SW 1271 (cell line): ENCODE data around the gene SIAH3.

Source experiments
- DNase-seq, 2 experiments: peaks; one replicate each; lab custom pipeline; 2025; lab: John Stamatoyannopoulos, UW

The SIAH3 gene

DNA sequence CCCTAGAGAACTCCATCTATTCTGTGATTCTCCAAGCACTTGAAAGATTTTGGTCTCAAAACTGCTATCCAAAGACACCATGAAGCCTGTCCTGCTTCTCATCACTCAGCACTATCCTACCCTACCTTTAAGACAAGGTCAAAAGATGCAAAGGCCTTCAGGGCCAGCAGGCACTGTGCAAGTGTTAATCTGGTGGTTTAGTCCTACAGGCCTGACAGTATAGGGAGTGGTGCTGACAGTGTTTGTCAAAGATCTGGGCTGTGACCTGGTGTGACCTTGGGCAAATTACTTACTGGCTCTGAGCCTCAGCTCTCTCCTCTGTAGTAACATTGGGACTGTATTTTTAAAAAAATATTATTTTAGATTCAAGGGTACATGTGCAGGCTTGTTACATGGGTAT, 28.0 kb downstream of the SIAH3 start:
- no peak for DNase-seq

DNA sequence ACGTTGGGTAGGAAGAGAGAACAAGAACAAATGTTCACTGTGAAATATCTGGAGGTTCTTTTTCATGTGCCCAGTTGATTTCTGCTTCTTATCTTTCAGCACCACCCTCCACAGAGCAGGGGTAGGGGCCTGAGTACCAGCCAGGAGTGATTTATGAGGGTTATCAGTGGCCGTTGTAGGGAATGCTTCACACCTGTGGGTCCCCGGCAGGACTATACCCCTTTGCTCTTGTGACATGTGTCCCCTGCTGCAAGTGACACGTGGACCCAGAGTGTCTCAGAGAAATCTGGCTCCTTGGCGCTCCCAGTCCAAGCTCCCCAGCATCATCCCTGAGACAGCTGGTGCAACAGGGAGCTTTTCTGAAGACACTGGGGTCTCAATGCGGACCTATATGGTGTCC, 29.7 kb downstream of the SIAH3 start:
- no peak for DNase-seq

DNA sequence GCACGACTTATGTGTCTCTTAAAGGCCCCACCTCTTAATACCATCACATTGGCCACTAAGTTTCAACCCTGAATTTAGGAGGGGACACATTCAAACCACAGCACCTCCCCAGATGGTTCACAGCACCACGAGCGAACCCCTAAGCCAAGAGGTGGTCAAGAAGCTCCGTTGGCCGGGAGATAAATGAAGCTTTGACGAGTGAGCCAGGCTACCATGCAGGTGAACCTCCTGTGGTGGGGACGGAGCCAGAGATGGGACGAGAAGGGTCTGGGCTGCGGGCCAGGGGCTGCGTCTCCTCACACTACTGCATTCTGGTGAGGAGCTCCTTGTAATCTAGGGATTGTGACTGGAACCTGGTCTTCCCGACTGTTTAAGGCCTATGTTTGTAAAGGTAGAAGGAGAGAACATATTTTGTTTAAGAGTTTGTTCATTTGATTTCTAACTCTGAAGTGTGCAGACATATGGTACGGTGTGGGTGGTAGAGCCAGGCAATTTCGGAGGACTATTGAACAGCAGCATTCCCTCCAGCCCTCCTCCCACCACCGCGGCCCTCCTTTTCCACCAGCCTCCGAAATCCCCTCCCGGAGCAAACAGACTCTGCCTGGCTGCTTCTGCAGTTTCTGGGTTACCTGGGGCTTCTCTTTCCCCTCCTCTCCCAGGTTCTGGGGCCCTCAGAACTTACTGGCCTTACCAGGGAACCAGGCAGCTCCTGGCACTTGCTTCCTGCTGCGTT, 31.3 kb downstream of the SIAH3 start:
- no peak for DNase-seq

DNA sequence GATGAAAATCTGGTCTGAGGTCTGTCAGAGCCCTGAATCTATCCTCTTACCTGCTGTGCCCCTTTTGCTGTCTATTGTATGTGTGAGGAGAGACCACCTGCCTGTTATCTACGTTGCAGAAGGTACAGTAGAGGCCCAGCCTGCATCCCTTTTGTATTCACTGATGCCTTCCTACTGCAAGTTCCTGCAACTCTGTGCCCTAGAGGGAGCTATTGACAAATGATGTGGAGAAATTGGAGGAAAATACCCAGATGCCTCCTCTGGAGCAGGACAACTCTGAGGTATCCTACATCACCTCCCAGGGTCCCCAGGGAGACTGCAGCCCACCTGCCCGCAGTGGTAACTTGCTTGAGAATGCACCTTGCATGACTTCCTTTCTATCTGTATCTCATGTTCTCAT, 33.7 kb downstream of the SIAH3 start:
- DNase-seq, result peak in 1 of 2 experiments; percentile 1

DNA sequence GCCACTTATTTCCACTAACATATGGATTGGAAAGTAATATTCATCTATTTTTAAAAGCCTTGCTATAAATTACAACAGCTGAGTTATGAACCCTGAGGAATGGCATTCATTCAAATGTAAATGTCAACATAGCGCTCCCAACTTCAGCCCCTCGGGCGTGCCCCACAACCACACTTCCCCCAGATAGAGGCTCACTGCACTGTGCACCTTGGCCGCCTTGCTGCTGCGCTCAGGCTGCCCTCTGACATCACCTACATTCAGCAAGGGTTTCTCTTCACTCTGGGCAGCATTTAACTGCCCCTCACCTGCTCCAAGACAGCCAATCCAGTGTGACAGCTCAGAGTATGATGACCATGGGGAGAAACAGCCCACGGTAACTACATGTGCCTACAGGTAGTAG, 35.1 kb downstream of the SIAH3 start:
- DNase-seq, result no peak

DNA sequence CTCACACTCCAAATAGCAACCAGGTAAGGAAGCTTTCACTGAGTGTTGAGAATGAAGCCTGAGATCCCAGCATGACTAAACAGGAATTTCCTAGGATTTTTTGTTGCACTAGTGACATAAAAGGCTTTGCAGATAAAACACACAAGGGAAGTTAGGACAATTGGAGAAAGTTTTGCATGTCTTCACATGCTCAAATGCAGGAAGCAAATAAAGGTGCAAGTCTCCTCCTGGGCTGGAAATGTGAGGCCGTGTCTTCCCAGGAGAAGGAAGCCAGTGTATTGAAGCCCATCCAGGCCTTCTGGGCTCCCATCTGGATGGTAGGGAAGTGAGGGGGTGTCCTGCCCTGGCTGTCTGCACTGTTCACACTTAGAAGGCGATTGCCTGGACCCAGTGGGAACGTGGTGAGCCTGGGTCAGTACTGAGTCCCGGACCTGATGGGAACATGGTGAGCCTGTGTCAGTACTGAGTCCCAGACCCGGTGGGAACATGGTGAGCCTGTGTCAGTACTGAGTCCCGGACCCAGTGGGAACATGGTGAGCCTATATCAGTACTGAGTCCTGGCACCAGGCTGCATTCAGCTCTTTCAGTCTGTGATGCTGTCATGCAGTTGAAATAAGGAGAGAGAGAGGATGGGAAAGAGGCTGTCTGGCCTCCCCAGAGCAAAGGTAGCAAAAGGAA, 38.7 kb downstream of the SIAH3 start:
- no peak for DNase-seq

DNA sequence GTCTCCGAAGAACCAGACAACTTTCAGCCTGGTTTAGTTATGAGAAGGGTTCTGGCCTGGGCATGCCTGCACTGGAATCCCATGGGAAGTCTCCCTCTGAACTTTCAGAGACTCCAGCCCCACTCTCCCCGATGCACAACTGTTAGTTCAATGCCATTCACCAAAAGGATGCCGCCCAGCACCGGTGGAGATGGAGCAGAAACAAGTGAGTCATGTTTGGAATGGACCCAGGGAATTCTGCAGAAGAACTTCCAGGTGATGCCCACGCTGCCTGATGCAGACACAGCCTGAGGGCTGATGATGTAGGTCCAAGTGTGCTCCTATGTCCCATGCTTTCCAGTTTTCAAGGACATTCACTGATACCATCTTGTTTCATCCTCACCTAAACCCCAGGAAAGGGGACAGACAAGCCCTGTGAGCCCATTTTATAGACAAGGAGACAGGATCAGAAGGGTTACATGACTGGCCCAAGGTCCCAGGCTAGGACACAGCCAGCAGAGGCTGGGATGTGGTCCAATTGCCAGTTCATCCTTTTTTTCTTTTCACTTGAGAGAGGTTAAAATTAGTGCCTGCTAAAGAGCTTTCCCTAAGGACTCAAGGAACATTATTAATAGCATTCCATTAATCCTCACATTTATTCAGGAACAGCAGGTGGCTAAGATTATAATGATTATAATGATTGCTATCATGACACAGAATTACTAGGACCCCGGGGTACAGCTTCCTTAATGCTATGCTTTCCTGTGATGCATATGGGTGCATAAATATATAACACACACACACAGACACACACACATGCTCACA, 39.5 kb downstream of the SIAH3 start:
- no peak for DNase-seq

DNA sequence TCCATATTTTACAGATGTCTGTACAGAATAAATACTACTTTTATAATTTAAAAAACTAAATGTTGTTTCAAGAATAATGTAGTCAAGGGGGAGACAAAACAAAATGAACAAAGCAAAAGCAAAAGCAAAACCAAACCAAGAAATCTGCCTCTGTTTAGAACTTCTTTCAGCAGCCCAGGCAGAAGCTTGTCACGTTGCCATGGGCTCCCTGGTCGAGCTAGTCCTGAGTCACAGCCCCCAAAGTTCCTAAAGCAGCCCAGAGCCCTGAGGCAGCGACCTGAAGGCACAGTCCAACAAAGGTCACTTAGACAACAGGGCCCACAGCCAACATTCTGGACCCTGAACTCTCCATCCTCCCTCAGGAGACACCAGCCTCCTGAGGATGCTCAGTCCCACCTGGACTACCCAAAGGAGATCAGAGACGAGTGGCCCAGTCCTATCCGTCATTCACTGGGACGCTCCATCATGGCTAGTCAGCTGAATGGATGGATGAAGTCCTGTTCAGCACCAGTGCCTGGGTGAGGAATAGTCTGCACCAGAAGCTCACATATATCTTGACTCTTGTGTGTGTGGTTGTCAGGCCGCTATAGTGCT, 41.7 kb downstream of the SIAH3 start:
- DNase-seq, result no peak

DNA sequence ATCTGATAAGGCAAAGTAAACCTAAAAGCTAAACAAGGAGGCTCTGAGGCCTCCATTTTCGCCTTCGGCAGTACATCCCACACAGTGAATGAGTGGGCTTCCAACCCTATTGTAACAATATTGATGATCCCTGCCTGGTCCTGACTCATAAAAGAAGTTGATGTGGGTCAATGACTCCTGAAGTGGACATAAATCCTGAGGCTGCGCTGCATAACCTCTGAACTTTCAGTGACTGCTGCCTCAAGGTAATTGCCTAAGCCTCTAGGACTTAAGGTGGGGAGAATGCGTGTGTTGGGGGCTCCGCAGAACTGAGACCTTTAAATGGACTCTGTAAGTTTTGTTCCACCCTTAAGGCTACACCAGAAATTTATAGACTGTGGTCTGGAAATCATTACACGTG, 42.6 kb downstream of the SIAH3 start:
- DNase-seq, result no peak

DNA sequence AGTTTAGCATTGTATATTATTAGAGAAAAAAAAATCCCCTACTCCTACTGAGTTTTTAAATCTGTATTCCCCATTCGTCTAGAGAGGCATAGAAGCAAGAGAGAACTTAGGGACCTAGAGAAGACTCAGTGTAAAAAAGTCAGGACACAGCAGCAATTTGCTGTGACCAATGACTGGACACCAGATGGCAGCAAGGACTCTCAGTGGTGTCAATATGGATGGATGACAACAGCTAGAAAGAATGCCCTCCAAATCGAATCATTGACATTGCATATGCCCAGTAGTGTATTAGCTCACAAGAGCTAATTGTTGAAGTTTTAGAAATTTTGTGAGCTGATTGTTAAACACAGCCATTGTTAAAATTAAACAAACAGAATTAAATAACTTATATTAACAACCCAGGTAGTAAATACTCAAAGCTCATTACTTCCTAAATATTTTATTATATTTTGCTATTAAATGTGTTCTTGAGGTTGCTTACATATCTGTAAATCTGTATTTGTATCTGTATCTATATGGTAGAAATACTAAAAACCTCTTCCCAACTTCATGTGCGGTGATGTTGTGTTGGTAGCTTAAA, 43.9 kb downstream of the SIAH3 start:
- DNase-seq, result peak; percentile 6 to 72

DNA sequence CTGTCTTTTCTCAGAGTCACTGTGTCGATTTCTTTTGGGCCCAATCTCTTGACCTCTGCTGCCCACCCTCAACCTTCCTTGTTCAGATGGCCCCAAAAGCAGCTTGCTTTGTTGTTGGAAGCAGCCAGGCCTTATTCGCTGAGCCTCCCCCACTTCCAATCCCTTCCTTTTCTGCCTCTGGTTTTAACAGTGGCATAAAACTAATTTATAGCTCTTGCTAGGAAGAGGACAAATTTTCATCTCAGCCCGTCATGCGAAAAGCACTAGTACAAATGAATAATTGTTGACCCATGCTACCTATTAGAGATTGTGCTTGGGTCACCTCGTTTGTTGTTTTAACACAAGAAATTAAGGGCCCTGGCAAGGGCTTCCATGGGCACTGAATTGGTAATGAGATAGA, 51.1 kb downstream of the SIAH3 start:
- DNase-seq, result no peak

DNA sequence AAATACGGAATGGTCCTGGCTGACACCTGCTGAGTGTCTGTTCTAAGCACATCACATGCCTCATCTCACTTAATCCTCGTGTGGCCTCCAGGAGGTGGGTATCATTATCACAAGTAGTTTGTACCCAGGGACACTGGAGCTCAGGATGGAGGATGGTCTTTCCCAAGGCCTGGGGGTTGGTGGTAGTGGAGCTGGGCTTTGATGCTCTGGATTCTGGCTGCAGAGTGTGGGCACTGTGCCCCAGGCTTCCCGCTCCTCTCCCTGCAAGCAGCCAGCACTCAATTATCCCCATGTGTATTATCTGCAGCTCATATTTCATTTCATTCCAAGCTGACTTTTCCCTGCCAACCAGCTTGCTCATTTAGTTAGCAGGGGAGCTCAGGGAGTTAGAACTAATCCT, 52.1 kb downstream of the SIAH3 start:
- no peak for DNase-seq

DNA sequence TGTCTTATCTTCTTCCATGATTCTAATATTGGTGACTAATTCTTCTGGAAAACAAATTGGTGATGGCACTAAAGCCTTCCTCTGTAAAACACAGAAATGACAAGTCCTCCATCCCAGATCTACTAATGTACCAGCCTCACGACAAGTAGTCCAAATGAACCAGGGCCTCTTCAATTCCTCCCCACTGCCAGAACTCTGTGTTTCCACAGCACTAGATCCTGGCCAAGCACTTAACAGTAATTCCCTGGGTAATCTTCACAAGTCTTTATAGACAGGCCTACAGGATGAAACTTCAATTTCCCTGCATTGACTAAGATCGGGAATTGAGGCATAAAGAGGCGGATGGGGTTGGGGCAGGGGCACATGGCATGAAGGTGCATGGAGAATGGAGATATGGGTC, 52.7 kb downstream of the SIAH3 start:
- no peak for DNase-seq

DNA sequence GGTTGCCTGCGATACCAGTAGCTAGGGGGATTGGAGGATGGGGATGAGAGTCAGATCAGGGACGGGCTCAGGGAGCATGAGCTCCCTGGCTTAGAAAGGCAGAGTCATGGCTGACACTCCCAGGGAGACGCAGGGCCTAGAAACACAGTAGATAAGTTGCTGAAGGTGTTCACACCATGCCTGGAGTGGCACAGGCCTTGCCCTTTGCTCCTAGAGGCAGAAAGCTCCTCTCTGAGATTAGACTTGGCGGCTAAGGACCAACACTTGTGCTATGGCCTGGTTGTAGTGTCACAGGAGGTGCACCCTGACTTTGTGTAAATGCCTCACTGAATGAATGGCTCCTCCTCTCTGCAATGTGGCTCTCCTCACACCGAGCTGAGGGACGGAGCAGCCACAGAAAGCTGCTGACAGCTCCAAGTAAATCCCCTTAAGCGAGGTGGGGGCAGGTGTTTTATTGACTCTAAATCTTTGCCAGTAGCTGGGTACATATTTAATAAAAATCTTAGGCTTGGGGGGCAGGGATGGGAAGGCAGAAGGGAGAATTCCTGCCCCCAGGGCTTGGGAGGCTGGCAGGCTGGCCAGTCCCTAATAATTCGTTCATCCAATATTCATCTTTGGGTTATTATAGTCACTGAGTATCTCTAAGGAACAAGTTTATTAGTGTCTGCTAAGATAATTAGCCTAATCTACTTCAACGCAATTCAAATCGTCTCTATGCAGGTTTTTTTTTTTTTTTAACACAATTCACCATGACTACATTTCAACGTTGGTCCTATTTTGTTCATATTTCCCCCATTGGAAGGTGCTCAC, 54.9 kb downstream of the SIAH3 start:
- DNase-seq, result no peak

DNA sequence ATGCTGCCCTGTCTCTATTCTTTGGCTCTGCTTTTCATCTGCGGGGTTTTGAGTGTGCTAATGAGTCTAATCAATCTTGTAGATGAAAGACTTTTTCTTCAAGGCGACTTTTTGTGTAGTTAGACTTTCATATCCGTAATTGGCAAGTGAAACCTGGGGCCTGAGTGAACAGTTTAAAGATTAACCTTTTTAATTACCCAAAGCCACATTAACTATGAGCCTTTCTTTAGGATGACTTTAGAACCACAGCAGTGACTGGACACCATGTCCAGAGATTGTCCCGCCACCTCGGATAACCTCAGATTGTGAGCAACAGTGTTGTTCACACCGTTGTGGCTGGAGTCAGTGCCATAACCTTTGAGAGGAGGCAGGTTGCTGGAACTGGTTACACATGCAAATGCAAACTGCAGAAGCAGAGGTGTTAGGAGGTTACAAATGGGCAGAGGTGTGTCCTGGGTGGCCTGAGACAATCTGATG, 58.7 kb downstream of the SIAH3 start:
- no peak for DNase-seq

DNA sequence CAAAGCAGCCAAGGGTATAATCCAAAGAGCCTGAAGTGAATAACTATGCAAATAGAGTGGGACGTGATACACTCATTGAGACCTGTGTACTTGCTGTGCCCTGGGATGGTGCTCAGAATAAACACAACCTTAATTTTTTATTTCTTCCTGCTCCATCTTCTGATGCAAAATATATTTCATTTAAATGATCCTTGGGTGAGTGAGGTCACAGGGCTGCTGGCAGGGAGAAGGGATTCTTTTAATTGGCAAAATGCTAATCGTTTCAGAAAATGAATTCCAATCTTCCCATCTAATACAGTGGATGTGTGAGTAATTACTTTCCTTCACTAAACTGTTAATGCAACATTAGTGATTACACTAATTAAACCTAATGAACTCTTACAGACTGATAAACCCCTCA, 63.5 kb downstream of the SIAH3 start:
- DNase-seq, result no peak

DNA sequence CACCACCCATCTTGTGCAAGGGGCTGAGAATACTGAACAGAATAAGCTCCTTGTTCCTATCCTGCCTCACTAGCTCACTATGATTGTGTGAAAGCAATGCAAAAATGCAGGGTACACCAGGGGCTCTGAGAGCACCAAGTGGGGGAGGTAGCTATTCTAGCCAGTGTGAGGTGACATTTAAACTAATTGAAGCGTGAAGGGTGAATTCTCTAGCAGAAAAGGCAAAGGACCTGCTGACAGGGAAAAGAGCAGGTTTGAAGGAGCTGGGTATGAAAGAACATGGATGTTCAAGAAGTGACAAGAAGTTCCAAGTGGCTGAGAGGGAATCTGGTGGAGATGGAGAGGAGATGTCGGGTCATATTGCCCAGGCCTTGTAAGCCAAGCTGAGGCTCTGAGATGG, 64.2 kb downstream of the SIAH3 start:
- DNase-seq, result no peak

DNA sequence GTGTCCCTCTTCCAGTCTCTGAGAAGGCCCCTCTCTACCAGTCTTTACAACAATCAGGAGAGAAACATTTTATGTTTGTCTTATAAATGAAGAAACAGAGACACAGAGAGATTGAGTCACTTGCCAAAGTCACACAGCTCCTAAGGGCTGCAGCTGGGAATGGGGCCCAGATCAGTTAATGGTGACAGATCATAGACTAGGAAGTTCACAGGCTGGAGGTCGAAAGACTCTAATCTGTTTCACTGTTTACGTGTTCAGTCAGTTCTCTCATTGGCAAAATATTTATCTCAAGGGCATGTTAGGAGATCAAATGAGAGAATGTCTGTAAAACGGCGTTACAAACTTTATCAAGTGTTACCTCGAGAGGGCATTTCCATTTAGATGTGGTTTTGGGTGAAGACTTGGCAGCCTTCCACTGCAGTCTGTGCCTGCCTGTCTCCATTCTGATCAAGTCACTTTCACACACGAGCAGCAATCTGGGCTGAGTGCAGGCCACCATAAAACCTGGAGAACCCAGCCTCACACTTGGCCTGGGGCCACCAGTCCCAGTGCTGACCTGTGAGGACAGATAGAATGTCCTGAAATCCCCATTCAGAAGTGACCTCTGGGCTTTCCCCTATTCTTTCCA, 65.1 kb downstream of the SIAH3 start:
- DNase-seq, result no peak

DNA sequence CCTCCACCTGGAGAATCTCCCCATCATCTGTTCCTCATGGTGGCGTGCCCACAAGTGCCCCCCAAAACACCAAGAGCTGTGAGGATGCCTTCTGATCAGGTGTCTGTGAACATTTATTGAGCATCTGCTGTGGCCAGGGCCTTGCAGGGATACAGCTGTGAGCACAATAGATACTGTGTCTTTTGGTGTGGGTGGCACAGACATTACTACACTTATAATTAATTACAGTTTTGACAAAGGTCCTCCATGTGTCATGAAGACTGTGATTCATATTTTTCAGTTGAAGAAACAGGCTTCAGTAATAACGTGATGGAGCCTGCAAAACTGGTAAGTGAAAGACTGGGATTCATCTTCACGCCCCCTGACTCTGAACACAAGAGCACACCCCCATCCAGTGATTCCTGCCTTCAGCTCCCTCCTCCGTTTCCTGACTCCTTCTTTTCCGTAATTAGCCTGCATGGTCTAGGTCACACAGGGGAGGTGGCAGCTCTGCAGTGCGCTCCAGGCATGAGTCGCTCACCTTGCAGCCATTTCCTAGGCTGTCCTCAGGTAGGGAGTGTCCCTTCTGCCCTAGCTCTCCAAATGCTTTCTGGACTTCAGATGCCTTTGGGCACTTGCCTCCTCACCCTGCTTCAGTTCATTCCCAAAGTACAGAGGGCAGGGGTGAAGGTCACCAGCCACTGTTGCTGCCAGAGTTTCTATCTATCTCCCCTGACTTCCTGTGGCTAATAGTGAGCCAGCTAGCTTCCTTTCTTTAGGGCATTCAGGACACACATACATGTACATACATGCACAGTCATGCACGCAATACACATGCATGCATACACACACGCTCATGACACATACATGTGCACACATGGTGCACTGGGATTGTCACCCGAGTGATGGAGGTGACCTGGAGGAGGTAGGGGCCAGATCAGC, 66.5 kb downstream of the SIAH3 start:
- no peak for DNase-seq
